Measurements from ENCODE around the gene HECTD2.

- no peak for TF ChIP-seq POLR2AphosphoS5 (IDR thresholded peaks at IDR 0.05; ENCODE audit: borderline replicate concordance, low read depth, low read length)
- TF ChIP-seq EZH2 (IDR thresholded peaks at IDR 0.05): no peak
- no peak for TF ChIP-seq FOXP2 (optimal IDR thresholded peaks at IDR 0.05; ENCODE audit: control extremely low read depth, extremely low read length, insufficient read depth)
These were observed 12.8 kb downstream of the HECTD2 start for GRCh38 chr10:91422915-91423314.
